HG03469 (cell line): ENCODE results near the gene TRIM65.
"Not testable (repeated sequence)": the region's sequence is repeated elsewhere in the genome, so short reads cannot be mapped to it uniquely, and the experiment has no call there.

Experiments
- ATAC-seq: cut with Tn5 transposase; IDR thresholded peaks from one replicate; pipeline ENCODE4 v1.9.1; 2021; ENCODE audit warnings: mild to moderate bottlenecking, moderate library complexity, moderate number of reproducible peaks; ENCODE audit not compliant: unreplicated experiment

TRIM65 gene

GRCh38 chr17:75854881-75855309 is 41.9 kb downstream of the TRIM65 start:
- ATAC-seq = no peak

GRCh38 chr17:75854101-75854748 is 42.5 kb downstream of the TRIM65 start:
- no peak for ATAC-seq

GRCh38 chr17:75853433-75853832 is 43.3 kb downstream of the TRIM65 start:
- no peak for ATAC-seq

- not testable (repeated sequence) for ATAC-seq
Observed at GRCh38 chr17:75851693-75851991, 45.1 kb downstream of the TRIM65 start.

GRCh38 chr17:75850928-75851692 is 45.6 kb downstream of the TRIM65 start:
- ATAC-seq = no peak

GRCh38 chr17:75849724-75850123 is 47.0 kb downstream of the TRIM65 start:
- no peak for ATAC-seq

- ATAC-seq = no peak
Observed at GRCh38 chr17:75849279-75849646, 47.5 kb downstream of the TRIM65 start.

- ATAC-seq = no peak
Observed at GRCh38 chr17:75848523-75849278, 48.0 kb downstream of the TRIM65 start.

- no peak for ATAC-seq
Observed at GRCh38 chr17:75847614-75848522, 48.9 kb downstream of the TRIM65 start.

- no peak for ATAC-seq
Observed at GRCh38 chr17:75846692-75847613, 49.8 kb downstream of the TRIM65 start.

GRCh38 chr17:75845933-75846691 is 50.6 kb downstream of the TRIM65 start:
- no peak for ATAC-seq

GRCh38 chr17:75845058-75845711 is 51.6 kb downstream of the TRIM65 start:
- ATAC-seq = peak; percentile 32

GRCh38 chr17:75844530-75845057 is 52.2 kb downstream of the TRIM65 start:
- ATAC-seq = no peak

- ATAC-seq = no peak
Observed at GRCh38 chr17:75843577-75844529, 52.9 kb downstream of the TRIM65 start, which contains the start of gene UNC13D. Gene UNC13D, minus strand, starts transcription at chr17:75844404. Its CDS starts 67 bp downstream, at chr17:75844337.

GRCh38 chr17:75842963-75843576 is 53.7 kb downstream of the TRIM65 start:
- ATAC-seq = no peak

GRCh38 chr17:75842411-75842810 is 54.3 kb downstream of the TRIM65 start:
- ATAC-seq = no peak

GRCh38 chr17:75840799-75841164 is 56.0 kb downstream of the TRIM65 start:
- ATAC-seq = no peak
